ENCODE results near the gene PKNOX1.
"Not testable (repeated sequence)": the region's sequence is repeated elsewhere in the genome, so short reads cannot be mapped to it uniquely, and the experiment has no call there.

PKNOX1 gene

DNA sequence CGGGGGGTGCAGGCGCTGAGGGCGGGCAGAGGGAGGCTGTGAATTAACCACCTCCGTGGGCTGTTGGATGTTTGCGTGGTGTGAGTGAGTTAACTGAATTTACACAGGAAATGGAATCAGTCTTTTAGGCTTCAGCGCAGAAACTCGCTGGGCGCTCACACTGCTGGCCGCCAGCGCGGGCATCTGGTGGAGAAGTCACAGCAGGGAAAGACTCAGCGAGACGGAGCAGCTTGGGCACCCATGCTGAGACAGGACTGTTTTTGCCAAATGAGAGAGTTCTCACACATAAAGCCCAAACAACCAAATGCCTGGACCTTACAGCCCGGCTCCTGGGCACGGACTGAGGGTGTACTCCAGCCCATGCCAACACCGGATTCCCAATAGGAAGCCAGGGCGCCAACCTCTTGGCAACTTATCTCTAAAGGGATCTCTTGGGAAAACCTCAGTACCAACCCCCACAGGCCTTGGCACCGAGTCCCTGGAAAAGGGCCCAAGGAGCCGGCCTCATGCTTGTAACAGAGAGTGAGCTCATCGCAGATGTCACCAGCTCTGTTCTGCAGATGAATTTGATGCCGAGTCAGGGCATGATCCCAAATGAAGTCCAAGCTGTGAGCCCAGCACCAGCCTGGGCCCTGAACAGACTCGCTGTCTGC lies 90.0 kb downstream of the PKNOX1 start:
- not testable (repeated sequence) for DNase-seq

- not testable (repeated sequence) for DNase-seq
Measured at GRCh38 chr21:43065991-43066390, 91.6 kb downstream of the PKNOX1 start.

- not testable (repeated sequence) for DNase-seq
Measured at GRCh38 chr21:43066690-43067089, 92.3 kb downstream of the PKNOX1 start.

- DNase-seq = not testable (repeated sequence)
Measured at GRCh38 chr21:43068065-43068464, 93.7 kb downstream of the PKNOX1 start.

DNA sequence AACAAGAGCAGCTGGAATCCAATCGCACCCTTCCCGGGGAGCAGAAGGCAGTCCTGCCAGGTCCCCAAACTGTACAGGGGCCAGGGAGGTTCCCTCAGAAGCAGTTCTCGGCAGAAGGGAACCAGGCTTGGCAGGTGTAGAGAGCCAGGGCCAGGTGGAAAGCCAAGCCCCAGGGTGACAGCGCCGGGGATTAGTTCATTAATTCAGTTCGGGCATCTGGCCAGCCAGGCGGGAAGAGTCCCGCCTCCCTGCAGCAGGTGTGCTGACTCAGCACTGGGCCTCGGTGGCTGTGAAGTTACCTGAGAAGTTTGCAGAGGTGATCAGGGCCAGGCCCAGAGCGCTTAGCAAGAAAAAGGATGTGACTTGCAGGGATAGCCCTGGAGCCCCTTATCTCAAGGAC lies 95.3 kb downstream of the PKNOX1 start:
- DNase-seq = not testable (repeated sequence)

DNA sequence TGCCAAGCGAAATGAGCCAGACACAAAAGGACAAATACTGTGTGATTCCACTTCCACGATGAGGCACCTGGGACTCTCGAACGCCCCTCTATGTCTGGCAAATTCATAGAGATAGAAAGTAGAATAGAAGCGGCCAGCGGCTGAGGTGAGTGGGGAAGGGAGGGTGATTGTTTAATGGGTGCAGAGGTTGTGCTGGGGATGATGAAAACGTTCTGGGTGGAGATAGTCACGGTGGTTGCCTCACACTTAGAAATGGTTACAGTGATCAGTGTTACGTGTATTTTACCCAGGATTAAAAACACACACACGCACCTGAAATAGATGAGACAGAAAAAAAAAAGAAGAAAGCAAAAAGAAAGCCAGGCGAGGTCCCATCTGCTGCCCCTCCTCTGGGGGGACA lies 98.4 kb downstream of the PKNOX1 start:
- not testable (repeated sequence) for DNase-seq

- not testable (repeated sequence) for DNase-seq
Measured at GRCh38 chr21:43074401-43075169, 100.2 kb downstream of the PKNOX1 start.

DNA sequence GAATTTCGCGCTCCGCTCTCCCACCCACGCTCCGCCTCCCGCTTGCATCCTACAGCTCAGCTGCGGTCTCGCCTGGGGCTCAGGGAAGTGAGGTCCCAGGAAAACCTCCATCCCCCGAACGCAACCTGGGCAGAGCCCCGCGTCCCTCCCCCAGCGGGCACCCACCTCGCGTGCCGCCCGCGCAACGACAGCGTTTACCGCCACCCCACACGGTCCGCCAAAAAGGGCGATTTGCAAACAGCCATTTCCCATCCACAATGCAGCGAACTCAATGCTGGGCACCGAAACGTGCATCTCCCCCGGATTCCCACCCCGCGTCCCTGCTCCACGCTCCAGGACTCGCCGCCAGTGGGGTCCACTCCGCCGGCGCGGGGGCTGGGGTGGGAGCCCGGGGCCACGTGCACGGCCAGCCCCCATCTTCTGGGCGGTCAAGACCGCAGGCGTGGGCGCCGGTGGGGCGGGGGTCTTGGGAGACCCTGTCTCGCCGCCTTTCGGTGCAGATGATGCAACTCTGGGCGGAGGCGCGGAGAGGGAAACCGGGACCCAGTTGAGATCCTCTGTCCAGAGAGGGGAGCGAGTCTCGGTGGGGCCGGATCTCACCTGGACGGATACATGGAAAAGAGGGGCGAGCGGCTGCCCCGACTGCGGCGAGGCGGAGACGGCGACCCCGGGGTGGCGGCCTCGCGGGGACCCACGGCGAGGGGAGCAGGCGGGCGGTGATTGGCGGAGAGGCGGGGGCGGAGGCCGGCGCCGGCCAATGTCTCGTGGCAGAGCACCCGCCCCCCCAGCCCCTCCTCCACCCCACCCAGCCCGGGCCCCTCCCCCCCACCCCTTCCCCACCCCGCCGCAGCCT lies 101.0 kb downstream of the PKNOX1 start, which contains the start of gene CBS:
CBS (minus strand) TSS at position 666 of the 853 bp plus-strand sequence. CDS start 3,642 bp downstream, outside the sequence.
- DNase-seq = not testable (repeated sequence)

GRCh38 chr21:43076023-43076637 lies 101.8 kb downstream of the PKNOX1 start:
- not testable (repeated sequence) for DNase-seq

DNA sequence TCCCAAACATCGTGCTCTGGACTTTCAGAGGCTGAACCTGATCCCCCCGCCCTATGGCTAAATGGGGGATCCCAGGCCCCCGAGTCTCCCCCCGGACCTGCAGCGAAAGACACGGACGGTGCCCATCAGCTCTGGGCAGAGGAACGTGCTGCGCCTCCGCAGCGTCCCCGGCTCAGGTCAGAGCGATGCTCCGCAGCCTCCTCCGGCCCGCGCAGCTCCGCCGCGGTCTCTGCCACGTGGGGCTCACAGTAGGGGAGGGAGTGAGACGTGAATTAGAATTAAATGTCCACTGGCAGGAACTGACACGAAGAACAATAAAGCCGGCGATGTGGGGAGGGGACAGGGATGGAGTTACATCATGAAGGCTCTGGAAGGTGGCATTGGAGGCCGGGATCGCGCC lies 102.3 kb downstream of the PKNOX1 start:
- not testable (repeated sequence) for DNase-seq

DNA sequence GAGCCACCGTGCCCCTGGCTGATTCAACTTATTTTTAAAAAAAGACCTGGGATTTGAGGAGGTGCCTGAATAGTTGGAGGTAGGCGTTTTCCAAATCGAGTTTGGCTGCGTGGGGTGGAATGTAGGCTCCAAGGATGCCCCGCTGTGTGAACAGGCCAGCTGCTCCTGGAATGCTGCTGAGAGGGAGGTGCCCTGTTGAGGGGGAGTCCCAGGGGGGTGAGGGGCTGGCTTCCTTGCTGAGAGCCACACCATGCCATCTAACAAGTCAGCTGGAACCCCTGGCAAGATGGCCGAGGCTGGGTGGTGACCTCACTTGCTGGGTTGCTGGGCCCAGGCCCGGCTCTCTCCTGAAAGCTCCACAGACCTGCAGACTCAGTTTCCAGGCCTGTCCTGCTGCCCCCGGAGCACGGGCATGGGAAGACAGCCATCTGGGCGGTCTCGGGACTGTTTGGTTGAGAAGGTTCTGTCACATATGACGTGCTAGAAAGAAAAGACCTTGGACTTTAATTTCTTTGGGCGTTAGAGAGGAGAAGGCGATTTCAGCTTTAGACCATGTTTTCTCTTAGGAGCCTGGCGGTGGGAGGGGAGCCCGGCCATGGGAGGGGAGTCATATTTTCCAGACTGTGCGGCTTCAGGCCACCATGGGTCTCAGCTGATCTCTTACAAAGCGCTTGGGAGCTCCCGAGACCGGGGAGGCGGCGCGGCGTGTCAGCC lies 108.4 kb downstream of the PKNOX1 start:
- DNase-seq = not testable (repeated sequence)

Measured in NCI-H774 (cell line).